NCI-H2107 treated with DMSO at 0.1 percent for 48 hours (cell line): Measurements from ENCODE around the gene PCGF6.
A peak's percentile ranks its signal among the peaks of the same experiment; 100 is the strongest.

Experiments
- DNase-seq: peaks from one replicate; lab custom pipeline; 2025; ENCODE audit not compliant: unreplicated experiment; lab: John Stamatoyannopoulos, UW

Gene PCGF6

DNA sequence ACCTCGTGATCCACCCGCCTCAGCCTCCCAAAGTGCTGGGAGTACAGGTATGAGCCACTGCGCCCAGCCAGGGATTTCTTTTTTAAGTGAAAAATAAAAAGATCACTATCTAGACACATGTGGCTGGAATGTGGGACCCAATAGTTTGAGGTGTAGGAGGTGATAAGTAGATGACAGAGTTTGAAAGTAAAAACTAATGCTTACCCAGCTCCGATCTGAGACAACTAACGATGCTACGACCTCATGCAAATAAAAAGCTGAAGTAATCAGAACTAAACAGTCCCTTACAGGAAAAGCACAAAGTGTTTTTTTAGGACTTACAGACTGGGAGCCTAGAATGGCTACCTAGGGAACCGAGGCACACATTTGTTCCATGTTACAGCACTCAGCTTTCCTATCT, 23.0 kb downstream of the PCGF6 start:
- DNase-seq = no peak

DNA sequence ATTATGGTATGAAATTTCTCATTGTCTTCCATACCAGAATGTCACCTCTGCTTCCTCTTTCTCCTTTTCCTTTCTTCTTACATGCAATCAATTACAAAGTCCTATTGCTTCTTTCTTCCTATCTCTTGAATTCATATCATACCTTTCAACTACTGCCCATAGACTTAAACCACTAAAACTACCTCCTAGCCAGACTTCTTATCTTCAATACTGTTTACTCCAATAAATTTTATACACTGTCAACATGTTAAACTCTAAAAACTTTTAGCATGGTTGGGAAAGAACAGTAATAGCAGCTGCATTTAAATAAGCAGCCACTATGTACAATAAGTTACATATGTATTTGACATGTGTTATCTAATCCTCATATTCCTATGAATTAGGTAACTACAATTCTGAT, 34.9 kb downstream of the PCGF6 start:
- no peak for DNase-seq

DNA sequence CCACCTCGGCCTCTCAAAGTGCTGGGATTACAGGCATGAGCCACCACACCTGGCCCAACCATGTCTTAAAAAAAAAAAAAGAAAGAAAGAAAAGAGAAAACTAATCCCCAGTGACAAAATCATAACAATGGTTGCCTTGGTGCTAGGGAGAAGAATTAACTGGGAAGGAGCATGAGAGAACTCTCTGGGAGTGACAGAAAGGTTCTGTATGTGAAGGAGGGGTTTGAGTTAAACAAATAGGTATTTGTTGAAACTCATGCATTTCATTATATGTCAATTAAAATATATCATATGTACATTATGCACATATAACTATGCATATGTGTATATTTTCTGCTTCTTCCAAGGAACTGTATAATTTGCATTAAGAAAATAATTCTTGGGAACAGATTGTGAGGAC, 40.7 kb downstream of the PCGF6 start:
- DNase-seq = no peak

DNA sequence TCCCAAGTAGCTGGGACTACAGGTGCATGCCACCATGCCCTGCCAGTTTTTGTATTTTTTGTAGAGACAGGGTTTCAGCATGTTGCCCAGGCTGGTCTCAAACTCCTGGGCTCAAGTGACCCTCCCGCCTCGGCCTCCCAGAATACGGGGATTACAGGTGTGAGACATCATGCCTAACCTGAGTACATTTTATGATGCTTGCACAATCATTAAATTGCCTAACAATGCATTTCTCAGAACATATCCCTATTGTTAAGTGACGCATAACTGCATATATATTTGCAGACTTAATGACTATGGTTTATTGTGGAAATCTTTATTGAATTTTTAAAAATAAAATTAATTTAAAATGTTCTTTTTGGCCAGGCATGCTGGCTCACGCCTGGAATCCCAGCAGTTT, 43.3 kb downstream of the PCGF6 start:
- DNase-seq = no peak

DNA sequence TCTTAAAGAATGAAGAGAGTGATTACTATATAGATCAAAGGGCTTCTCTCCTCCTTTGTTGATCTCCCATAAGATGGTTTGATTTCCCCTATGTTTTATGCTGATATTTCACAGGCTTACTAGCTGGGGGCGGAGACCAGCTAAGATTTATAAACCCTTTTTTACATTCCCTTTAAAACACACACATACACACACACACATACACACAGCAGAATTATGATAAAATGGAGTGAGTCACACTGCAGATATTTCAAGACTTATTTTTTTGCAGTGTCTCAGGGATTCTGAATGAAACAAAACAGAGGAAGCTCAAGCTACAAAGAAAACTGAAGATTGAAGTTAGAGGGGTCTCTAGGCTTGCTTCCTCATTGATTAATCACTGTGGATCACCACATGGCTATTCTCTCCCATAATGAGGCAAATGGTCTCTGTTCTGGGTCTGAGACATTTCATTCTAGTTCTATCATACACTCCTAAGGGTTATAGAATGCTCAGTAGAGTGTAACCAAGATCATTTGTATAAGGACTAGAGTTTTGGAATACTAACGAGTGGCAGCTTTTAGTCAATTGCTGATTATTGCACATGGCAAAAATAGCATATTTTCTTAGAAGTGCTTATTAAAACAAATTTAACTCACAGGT, 55.4 kb downstream of the PCGF6 start:
- DNase-seq = no peak

DNA sequence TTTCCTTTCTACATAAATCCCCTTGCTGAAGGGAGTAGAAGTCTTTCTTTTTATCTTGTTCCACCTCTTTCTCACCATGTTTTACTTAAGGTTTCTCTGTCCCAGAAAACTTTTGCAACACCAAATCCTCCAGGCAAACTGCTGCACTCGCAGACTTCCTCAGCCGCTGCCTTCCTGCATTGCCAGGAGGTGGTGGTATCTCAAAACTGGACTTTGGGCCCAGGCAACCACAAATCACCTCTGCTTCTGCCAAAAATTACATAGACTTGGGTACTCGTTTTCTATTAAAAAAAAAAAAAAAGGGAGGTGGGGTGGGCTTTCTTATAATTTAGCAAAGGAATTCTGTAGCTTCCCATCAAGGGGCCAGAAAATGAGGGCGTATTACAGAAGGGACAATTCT, 59.4 kb downstream of the PCGF6 start:
- DNase-seq = no peak

DNA sequence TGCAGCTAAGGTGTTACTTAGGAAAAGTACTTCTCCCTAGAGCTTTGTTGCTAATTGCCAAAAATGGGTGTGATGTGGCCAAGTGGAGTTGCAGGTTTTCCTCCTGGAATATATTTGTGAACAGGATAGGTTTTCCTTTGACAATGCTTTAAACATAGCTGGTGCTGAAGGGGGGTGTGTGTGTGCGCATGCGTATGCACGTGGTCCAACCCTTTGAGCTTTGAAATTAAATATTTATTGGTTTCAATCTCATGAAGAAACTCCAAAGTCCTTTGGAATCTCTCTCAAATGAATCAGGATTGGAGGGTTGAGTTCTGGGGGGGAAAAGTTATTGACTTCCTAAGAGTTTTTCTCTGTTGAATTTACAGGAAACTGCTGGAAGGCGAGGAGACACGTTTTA, 62.9 kb downstream of the PCGF6 start:
- no peak for DNase-seq

DNA sequence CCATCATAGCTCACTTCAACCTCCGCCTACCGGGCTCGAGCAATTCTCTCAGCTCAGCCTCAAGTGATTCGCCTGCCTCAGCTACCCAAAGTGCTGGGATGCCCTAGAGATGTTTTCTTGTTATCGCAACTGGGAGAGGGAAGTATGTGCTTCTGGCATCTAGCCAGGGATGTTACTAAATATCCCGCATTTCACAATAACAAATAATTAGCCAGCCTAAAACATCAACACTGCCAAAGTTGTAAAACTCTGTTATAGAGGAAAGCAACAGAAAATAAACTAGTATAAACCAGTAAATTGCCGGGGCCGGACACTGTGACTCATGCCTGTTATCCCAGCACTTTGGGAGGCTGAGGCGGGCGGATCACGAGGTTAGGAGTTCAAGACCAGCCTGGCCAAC, 66.8 kb downstream of the PCGF6 start:
- no peak for DNase-seq

DNA sequence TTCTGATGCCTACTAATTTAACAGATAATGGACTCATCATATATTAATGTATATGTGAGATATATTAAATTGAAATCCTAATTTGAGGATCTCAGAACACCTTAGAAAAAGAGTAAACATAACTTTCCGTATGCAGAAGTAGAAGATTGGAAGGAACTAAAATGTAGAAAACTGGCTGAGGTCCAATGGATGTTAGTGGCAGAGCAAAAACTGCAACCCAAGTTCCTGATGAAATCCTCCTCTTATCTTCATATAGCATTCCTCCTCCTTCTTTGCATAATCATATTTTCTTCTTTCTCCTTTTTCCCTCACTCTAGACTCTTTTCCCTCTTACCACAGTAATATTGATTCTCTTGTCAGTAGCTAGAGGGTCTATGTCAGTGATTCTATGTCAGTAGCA, 68.0 kb downstream of the PCGF6 start:
- no peak for DNase-seq

DNA sequence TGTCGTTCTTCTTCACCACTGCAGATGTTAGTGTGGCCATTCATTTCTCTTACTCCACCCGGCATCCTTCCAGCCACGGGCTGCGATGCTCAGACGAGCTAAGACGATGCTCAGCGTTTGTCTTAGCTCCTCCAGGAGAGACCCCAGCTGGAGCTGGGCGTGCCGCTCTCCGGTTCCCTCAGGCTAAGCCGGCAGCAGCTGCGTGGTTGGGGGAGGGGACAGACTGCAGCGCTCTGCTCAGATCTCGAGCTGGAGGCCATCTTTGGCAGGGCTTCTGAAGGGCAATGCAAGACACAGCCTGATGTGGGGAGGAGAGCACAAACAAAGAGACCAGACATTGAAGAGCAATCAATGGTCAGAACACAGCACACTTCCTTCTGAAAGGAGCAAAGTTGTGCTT, 69.2 kb downstream of the PCGF6 start:
- DNase-seq = peak; percentile 55

DNA sequence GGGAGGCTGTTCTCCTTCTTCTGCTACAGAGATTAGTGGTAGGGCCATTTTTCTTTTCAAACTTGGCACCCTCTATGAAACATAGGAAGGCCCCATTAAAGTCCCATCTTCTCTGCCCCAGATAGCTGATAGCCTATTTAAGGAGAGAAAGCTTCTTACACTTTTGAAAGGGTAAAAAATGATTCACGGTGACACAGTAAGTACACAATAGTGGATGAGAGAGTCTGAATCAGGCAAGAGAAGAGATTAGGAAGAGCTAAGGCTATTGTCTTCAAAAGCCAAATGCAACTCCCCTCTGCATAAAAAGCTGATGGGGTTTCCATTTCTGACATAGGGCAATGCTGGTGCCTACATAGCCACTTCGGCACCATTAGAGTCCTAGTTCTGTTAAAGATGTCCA, 70.4 kb downstream of the PCGF6 start:
- DNase-seq = no peak

DNA sequence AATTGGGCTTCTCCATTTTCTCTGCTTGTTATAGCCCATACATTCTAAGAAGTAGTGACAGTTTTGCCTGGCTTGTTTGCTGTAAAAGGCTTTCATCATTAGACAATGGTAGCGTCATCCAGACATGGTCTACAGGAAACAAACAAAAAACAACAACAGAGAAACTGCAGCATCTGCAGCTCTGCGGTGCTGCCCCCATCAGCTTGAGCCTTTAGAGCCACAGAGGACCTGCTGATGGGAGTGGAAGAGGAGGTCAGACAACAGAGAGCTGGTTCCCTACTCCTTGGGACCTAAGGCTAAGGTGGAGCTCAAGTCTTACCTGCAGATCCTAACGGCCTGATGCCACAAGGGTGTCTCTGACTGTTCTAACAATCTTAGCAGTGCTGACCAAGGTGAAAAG, 70.9 kb downstream of the PCGF6 start:
- no peak for DNase-seq

DNA sequence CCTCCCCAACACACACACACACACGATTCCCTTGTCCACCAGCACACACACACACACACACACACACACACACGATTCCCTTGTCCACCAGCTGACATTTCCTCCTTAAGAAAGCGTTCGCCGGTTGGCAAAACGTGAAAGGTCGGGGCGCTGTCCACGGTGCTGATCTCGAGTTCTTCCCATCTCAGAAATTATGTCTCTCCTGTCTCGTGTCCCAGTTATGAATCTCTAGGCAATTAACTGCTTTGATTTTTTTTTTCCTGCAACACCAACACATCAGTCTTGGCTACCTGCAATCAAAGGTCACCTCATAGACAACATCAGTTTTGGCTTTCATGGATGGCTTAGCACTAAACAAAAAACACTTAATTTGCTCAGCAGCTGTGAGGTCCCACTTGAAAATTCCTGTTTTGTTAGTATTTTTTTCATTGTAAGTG, 72.1 kb downstream of the PCGF6 start:
- DNase-seq = no peak

DNA sequence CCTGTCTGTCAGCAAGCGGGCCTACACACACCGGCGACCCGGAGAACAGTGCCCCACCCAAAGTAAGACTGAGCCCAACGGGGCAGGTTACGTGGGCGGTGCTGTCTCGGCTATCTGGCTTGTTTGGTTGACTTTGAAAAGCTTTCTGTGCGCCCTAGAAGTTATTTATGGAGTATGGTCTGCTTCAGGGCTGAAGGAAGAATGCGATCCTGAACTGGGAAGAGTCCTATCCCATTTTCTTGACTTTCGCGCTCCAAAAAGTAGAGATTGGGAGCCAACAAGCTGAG, 72.5 kb downstream of the PCGF6 start:
- no peak for DNase-seq

DNA sequence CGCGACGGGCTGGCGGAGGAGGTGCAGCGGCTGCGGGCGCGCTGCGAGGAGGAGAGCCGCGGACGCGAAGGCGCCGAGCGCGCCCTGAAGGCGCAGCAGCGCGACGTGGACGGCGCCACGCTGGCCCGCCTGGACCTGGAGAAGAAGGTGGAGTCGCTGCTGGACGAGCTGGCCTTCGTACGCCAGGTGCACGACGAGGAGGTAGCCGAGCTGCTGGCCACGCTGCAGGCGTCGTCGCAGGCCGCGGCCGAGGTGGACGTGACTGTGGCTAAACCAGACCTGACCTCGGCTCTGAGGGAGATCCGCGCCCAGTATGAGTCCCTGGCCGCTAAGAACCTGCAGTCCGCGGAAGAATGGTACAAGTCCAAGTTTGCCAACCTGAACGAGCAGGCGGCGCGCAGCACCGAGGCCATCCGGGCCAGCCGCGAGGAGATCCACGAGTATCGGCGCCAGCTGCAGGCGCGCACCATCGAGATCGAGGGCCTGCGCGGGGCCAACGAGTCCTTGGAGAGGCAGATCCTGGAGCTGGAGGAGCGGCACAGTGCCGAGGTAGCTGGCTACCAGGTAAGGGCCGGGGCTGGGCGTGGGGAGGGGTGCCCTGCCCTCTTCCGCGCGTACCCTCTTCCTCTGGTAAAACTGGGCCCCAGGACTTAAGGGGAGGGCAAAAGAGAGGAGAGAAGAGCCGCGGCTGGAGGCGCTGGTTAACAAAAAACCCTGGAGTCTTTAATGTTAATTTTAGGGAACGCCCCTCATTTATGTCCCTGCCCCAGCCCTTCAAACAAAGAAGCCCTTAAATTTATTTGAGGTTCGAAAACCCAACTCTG, 73.0 kb downstream of the PCGF6 start:
- no peak for DNase-seq

DNA sequence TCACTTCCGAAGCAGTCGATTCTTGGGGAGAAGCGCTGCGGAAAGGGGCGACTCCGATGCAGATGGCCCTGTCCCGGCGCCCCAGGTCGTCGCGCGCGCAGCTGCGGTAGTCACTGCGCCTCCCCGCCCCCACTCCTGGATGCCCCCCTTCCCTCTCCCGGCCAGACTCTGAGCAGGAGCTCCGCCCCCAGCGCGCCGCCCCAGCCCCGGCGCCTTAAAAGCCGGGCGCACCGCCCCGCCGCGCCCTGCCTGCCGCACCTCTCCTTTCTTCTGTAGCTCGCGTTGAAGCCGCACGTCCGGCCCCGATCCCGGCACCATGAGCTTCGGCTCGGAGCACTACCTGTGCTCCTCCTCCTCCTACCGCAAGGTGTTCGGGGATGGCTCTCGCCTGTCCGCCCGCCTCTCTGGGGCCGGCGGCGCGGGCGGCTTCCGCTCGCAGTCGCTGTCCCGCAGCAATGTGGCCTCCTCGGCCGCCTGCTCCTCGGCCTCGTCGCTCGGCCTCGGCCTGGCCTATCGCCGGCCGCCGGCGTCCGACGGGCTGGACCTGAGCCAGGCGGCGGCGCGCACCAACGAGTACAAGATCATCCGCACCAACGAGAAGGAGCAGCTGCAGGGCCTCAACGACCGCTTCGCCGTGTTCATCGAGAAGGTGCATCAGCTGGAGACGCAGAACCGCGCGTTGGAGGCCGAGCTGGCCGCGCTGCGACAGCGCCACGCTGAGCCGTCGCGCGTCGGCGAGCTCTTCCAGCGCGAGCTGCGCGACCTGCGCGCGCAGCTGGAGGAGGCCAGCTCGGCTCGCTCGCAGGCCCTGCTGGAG, 73.8 kb downstream of the PCGF6 start, which contains the start of gene INA:
Gene INA, plus strand, starts transcription at position 243 of the 817 bp plus-strand sequence. Its CDS starts 74 bp downstream, at position 317.
- no peak for DNase-seq

DNA sequence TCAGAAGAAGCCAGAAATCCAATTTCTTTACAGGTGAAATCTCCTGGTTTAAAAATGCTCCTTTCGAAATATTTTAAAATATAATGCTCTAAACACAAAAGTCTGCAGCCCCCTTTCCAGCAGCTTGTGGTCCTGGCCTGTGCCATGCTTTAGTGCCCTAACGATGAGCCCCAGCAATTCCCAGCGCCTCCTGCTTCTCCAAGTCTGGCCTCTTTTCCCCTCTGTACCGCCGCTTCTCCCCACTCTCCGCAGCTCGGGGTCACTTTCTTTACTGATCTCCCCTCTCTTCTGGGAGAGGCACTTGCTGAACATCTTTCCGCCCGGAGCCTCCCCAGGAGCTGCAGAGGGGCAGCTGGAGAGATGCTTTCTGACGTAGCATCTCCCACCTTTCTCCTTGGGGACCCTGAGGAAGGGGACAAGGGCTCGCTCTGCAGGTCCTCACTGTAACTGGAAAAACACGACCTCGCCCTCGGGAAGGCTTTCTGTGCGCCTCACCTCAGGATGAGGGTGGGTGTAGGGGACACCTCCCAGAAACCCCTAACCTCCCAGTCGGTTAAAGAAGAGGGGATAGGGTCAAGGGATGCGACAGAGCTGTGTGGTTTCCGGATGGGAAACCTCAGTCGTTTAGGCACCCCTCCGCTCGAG, 74.6 kb downstream of the PCGF6 start:
- no peak for DNase-seq

DNA sequence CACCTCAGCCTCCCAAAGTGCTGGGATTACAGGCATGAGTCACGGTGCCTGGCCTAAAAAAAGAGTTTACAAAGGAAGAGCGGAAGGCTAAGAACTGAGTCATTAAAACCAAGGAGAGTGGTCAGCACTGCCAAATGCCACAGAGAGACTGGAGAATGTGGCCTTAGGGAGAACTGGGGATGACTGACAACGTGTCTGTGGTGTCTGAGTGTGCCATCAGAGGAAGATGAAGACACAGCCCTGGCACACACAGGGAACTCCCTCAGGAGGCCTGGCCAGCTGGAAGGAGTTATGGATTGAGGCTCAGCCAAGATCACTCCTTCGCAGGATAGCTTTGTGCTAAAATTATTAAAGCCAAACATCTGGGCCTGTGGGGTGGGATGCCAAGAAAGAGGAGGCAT, 77.9 kb downstream of the PCGF6 start:
- DNase-seq = no peak

DNA sequence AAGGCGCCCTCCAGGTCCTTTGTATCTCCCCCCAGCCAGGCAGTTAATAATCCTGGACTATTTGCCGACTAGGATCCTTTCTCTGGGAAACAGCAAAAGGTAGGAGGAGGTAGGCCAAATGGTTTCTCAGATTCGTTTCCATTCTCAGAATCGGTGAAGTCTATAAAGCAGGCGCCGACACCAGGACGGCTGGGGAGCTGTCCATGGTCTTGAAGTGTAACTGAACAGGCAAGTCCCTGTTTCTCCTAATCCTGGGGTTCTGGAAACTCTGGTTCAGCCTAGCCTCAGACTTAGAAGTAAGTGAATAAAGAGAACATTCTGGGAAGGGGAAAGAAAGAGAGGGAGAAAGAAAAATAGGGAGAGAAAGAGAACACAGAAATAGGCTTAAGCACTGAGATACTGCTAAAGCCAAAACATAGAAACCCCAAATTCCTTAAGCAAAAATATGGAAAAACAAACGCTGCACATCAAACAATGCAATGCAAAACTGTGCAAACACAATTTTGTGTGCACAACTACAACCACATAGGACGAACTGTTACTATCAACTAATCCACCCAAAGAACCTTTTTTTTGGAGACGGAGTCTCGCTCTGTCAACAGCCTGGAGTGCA, 85.1 kb downstream of the PCGF6 start:
- no peak for DNase-seq

DNA sequence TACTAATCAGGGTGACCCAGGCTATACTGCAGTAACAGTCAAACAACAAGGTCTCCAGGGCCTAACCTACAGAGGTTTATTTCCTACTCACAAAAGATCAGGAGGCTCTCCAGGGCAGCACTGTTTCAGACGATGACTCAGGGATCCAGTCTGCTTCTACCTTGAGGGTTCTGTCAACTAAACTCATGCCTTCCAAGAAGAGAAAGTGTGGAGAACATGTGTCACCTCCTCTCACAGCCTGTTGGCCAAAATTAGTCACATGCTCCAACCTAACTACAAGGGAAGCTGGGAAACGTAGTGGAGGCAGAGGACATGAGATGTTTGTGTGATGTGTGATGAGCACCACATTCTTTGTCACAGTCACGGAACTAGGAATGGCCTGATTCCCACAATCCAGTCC, 88.7 kb downstream of the PCGF6 start:
- no peak for DNase-seq

DNA sequence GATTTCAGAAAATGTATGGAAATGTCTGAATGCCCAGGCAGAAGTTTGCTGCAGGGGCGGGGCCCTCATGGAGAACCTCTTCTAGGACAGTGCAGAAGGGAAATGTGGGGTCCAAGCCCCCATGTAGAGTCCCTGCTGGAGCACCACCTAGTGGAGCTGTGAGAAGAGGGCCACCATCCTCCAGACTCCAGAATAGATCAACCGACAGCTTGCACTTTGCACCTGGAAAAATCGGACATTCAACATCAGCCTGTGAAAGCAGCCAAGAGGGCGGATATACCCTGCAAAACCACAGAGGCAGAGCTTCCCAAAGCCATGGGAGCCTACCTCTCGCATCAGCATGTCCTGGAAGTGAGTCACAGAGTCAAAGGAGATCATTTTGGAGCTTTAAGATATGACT, 91.0 kb downstream of the PCGF6 start:
- DNase-seq = no peak
